Neural cell (in vitro differentiated cells): ENCODE results near the gene GNL3. TPM values are rescaled to one million over a fixed set of nuclear protein-coding genes. Genes with fewer than 3 reads are reported as not detected.

Source experiments
- H2AFZ ChIP-seq: fragments of 200-600, 300-800 bp; sonication (generic), shearing (Covaris generic); 2 replicates; pipeline ENCODE4 v1.6.0; 2014; ENCODE audit warnings: low read depth, mild to moderate bottlenecking, antibody characterized with exemption, low read length, moderate library complexity
- H3F3A ChIP-seq: fragments of 200-600 bp; shearing (Covaris generic); 2 replicates; pipeline ENCODE4 v1.6.1; 2016; ENCODE audit warnings: mild to moderate bottlenecking, moderate library complexity, mixed read lengths, antibody characterized with exemption, low read length; ENCODE audit not compliant: insufficient read depth, poor library complexity, severe bottlenecking
- H3K27ac ChIP-seq: fragments of 200-600, 300-800 bp; sonication (generic), shearing (Covaris generic); 2 replicates; pipeline ENCODE4 v1.5.1; 2014; ENCODE audit warnings: mild to moderate bottlenecking, low read length, moderate library complexity
- H3K27me3 ChIP-seq: fragments of 300-800, 200-600 bp; sonication (generic), shearing (Covaris generic); 2 replicates; pipeline ENCODE4 v1.6.0; 2014; ENCODE audit warnings: mild to moderate bottlenecking, low read depth, low read length, moderate library complexity; ENCODE audit not compliant: insufficient read depth
- H3K36me3 ChIP-seq: fragments of 300-800, 200-600 bp; sonication (generic), shearing (Covaris generic); 2 replicates; pipeline ENCODE4 v1.5.1; 2014; ENCODE audit warnings: mild to moderate bottlenecking, antibody characterized with exemption, low read length, moderate library complexity; ENCODE audit not compliant: insufficient read depth
- H3K4me2 ChIP-seq: fragments of 300-800, 200-600 bp; sonication (generic), shearing (Covaris generic); 2 replicates; pipeline ENCODE4 v1.6.0; 2014; ENCODE audit warnings: mild to moderate bottlenecking, low read length
- H3K4me3 ChIP-seq: fragments of 300-800, 200-600 bp; sonication (generic), shearing (Covaris generic); 2 replicates; pipeline ENCODE4 v1.5.1; 2014; ENCODE audit warnings: mild to moderate bottlenecking, low read length, moderate library complexity
- H3K79me2 ChIP-seq: fragments of 200-600 bp; shearing (Covaris generic); replicated peaks from 2 replicates; pipeline ENCODE4 v1.6.0; 2014; ENCODE audit warnings: mild to moderate bottlenecking, low read length, moderate library complexity; ENCODE audit not compliant: insufficient read depth
- H3K9ac ChIP-seq: fragments of 300-800, 200-600 bp; sonication (generic), shearing (Covaris generic); 2 replicates; pipeline ENCODE4 v1.6.1; 2016; ENCODE audit warnings: mild to moderate bottlenecking, low read length, mixed read lengths
- H3K9me2 ChIP-seq: fragments of 200-600 bp; shearing (Covaris generic); 2 replicates; pipeline ENCODE4 v1.6.1; 2016; ENCODE audit warnings: mild to moderate bottlenecking, low read length, mixed read lengths; ENCODE audit not compliant: insufficient read depth
- H3K9me3 ChIP-seq: fragments of 200-600, 300-800 bp; sonication (generic), shearing (Covaris generic); 2 replicates; pipeline ENCODE4 v1.6.1; 2016; ENCODE audit warnings: mild to moderate bottlenecking, mixed run types, low read length, moderate library complexity, mixed read lengths
- H4K20me1 ChIP-seq: fragments of 200-600 bp; shearing (Covaris generic); 2 replicates; pipeline ENCODE4 v1.6.1; 2016; ENCODE audit warnings: mild to moderate bottlenecking, mixed run types; ENCODE audit not compliant: insufficient read depth
- CTCF ChIP-seq: fragments of 450-650 bp; IDR thresholded peaks from 2 replicates; pipeline ENCODE4 v1.5.1; 2014; ENCODE audit warnings: antibody characterized with exemption, mild to moderate bottlenecking, moderate library complexity; ENCODE audit not compliant: poor library complexity, severe bottlenecking
- EP300 ChIP-seq: fragments of 450-650 bp; conservative IDR thresholded peaks from 2 replicates; pipeline ENCODE4 v1.6.1; 2014; ENCODE audit warnings: antibody characterized with exemption, mild to moderate bottlenecking, moderate library complexity; ENCODE audit not compliant: poor library complexity, severe bottlenecking
- EZH2 ChIP-seq: fragments of 200-600, 300-800 bp; shearing (Covaris generic), sonication (generic); IDR thresholded peaks from 2 replicates; pipeline ENCODE4 v1.6.1; 2014; ENCODE audit warnings: antibody characterized with exemption, low read length, borderline replicate concordance, mild to moderate bottlenecking; ENCODE audit not compliant: insufficient read depth, poor library complexity, severe bottlenecking
- MXI1 ChIP-seq: fragments of 450-650 bp; conservative IDR thresholded peaks from 2 replicates; pipeline ENCODE4 v1.6.1; 2014; ENCODE audit warnings: antibody characterized with exemption, mild to moderate bottlenecking; ENCODE audit not compliant: poor library complexity, severe bottlenecking
- POLR2AphosphoS5 ChIP-seq: IDR thresholded peaks from 2 replicates; pipeline ENCODE4 v1.6.1; 2012
- RAD21 ChIP-seq: fragments of 450-650 bp; conservative IDR thresholded peaks from 2 replicates; pipeline ENCODE4 v1.6.1; 2014; ENCODE audit warnings: antibody characterized with exemption, mild to moderate bottlenecking, moderate library complexity
- REST ChIP-seq: IDR thresholded peaks from 2 replicates; pipeline ENCODE4 v1.6.1; 2012; ENCODE audit warnings: borderline replicate concordance
- SMC3 ChIP-seq: fragments of 450-650 bp; conservative IDR thresholded peaks from 2 replicates; pipeline ENCODE4 v1.6.1; 2014; ENCODE audit warnings: antibody characterized with exemption, mild to moderate bottlenecking, moderate library complexity; ENCODE audit not compliant: poor library complexity
- TAF1 ChIP-seq: IDR thresholded peaks from 2 replicates; pipeline ENCODE4 v1.6.1; 2012; ENCODE audit warnings: low read depth
- polyA plus RNA-seq: library from polyadenylated mRNA; depleted of rRNA; stranded (reverse); fragments of >200 nt; gene quantifications from 2 replicates; pipeline ENCODE4 v1.2.3, GENCODE V29; 2014

GNL3 gene
- polyA plus RNA-seq, 1 donor from 2014 or later: 133 TPM

DNA sequence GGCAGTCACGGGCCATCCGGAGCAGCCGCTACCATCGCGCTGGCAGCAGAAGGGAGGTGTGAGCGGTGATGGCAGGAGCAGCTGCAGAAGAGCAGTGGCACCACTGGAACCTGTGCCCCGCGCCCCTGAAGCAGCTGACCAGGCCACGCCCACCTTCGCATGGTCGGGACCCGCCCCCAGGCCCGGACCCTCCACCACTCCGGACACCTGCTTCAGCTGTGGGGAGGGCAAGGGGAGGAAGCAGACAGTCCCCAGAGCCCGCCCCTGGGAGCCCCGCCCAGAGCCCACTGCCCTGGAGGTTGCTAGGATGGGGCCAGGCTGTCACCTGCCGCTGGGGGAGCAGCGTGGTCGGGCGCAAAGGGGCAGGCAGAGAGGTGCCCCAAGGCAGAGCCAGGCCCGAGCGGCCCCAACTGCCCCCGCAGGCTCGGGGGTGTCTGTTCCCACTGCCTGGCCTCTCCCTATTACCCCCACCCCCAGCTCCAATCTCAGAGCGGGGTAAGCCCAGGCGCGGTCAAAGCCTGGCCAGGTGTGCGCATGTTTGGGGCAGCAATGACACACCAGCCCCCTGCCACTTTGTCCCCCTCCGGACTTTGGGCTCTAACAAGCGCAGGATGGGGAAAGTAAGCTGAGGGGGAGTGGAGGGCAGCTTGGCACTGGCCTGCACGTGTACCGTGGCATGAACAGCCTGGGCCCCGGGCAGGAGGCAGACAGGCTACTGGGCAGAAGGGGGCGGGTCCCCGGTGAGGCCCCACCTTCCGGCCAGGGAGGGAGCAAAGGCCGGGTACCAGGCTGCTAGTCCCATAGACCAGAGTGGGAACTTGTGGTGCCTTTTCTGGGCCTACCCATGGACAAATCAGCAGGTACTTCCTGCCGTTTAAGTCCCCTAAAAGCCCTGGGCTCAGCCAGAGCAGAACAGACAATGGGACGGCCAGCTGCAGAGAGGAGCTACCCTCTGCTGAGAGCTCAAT is 28.8 kb downstream of the GNL3 start:
- H2AFZ ChIP-seq: no peak overlapping the region
- H3F3A ChIP-seq: no peaks in the 10 kb centered on the region
- no peak overlapping the region for H3K27ac ChIP-seq
- no peaks in the 10 kb centered on the region for H3K9me2 ChIP-seq
- no peaks in the 10 kb centered on the region for H3K27me3 ChIP-seq
- TF ChIP-seq EZH2 (no peak), CTCF (no peak), REST (no peak), MXI1 (no peak), POLR2AphosphoS5 (no peak), TAF1 (no peak), EP300 (no peak), RAD21 (no peak), SMC3 (no peak)
- no peaks in the 10 kb centered on the region for H4K20me1 ChIP-seq
- H3K9ac ChIP-seq: no peak overlapping the region
- H3K79me2 ChIP-seq: no peaks in the 10 kb centered on the region
- H3K36me3 ChIP-seq: no peaks in the 10 kb centered on the region
- H3K4me3 ChIP-seq: no peak overlapping the region
- H3K4me2 ChIP-seq: no peak overlapping the region
- no peaks in the 10 kb centered on the region for H3K9me3 ChIP-seq

GRCh38 chr3:52715714-52716305 is 30.0 kb downstream of the GNL3 start:
- Histone ChIP-seq H3F3A (no peaks in the 10 kb centered on the region), H3K9me2 (no peaks in the 10 kb centered on the region), H3K9me3 (no peaks in the 10 kb centered on the region), H3K9ac (no peak overlapping the region), H4K20me1 (no peaks in the 10 kb centered on the region), H3K27me3 (no peaks in the 10 kb centered on the region), H3K79me2 (no peaks in the 10 kb centered on the region), H3K27ac (no peak overlapping the region), H3K4me3 (no peak overlapping the region), H3K4me2 (no peak overlapping the region), H3K36me3 (no peaks in the 10 kb centered on the region), H2AFZ (no peak overlapping the region)
- TF ChIP-seq EP300 (no peak), TAF1 (no peak), RAD21 (no peak), POLR2AphosphoS5 (no peak), EZH2 (no peak), REST (no peak), MXI1 (no peak), CTCF (no peak), SMC3 (no peak)
